GM12875 (cell line): Measurements from ENCODE around the gene GYS1.

Experiments
- H3K4me3 ChIP-seq: one replicate; pipeline ENCODE4 v1.5.1; 2011; ENCODE audit warnings: low read depth, low read length, control low read depth
- CTCF ChIP-seq: IDR thresholded peaks from 2 replicates; pipeline ENCODE4 v1.5.1; 2011; ENCODE audit warnings: low read depth, mild to moderate bottlenecking, control low read depth, inconsistent platforms, low read length, moderate library complexity, borderline replicate concordance; ENCODE audit not compliant: insufficient read depth

GYS1 gene

GRCh38 chr19:48945415-48945814 is 47.7 kb downstream of the GYS1 start:
- no peak overlapping the region for H3K4me3 ChIP-seq
- TF ChIP-seq CTCF, result no peak

GRCh38 chr19:48943081-48943480 is 50.0 kb downstream of the GYS1 start:
- no peak for TF ChIP-seq CTCF
- H3K4me3 ChIP-seq, result no peak overlapping the region

- no peak for TF ChIP-seq CTCF
Measured at GRCh38 chr19:48940902-48941301, 52.2 kb downstream of the GYS1 start.

GRCh38 chr19:48938256-48938655 is 54.9 kb downstream of the GYS1 start:
- TF ChIP-seq CTCF, result no peak
- H3K4me3 ChIP-seq, result no peak overlapping the region

More at GRCh38 chr19:48940902-48941301, 52.2 kb downstream of the GYS1 start:
- H3K4me3 ChIP-seq, result no peak overlapping the region

- H3K4me3 ChIP-seq, result no peak overlapping the region
- no peak for TF ChIP-seq CTCF
Measured at GRCh38 chr19:48935864-48936263, 57.2 kb downstream of the GYS1 start.

- no peak overlapping the region for H3K4me3 ChIP-seq
- TF ChIP-seq CTCF, result no peak
Measured at GRCh38 chr19:48934837-48935236, 58.3 kb downstream of the GYS1 start.

GRCh38 chr19:48933382-48933932 is 59.7 kb downstream of the GYS1 start, which contains the start of gene DHDH:
Gene DHDH, plus strand, starts transcription at chr19:48933699. Its CDS starts 23 bp downstream, at chr19:48933722.
- H3K4me3 ChIP-seq, result peak within 1 kb of the TSS; percentile 52
- TF ChIP-seq CTCF, result no peak
